GM19025 (cell line): ENCODE measurements around the gene APOL2.
"Not testable (repeated sequence)": the region's sequence is repeated elsewhere in the genome, so short reads cannot be mapped to it uniquely, and the experiment has no call there.

ENCODE experiments used
- ATAC-seq: cut with Tn5 transposase; IDR thresholded peaks from one replicate; pipeline ENCODE4 v1.9.1; 2021; ENCODE audit warnings: mild to moderate bottlenecking, low read depth, moderate library complexity; ENCODE audit not compliant: unreplicated experiment

The APOL2 gene

GRCh38 chr22:36225333-36225922 lies 13.9 kb downstream of the APOL2 start:
- no peak for ATAC-seq

GRCh38 chr22:36224245-36224644 lies 15.1 kb downstream of the APOL2 start:
- ATAC-seq, result no peak

GRCh38 chr22:36223504-36223903 lies 15.8 kb downstream of the APOL2 start:
- ATAC-seq, result no peak

- ATAC-seq, result no peak
These were observed 16.4 kb downstream of the APOL2 start for GRCh38 chr22:36222887-36223450.

GRCh38 chr22:36221799-36222751 lies 17.3 kb downstream of the APOL2 start:
- no peak for ATAC-seq

GRCh38 chr22:36220451-36220921 lies 18.8 kb downstream of the APOL2 start:
- ATAC-seq, result no peak

GRCh38 chr22:36218648-36219193 lies 20.6 kb downstream of the APOL2 start:
- ATAC-seq, result no peak

GRCh38 chr22:36215981-36216380 lies 23.3 kb downstream of the APOL2 start:
- no peak for ATAC-seq

GRCh38 chr22:36213586-36213985 lies 25.7 kb downstream of the APOL2 start:
- ATAC-seq, result no peak

- ATAC-seq, result no peak
These were observed 26.4 kb downstream of the APOL2 start for GRCh38 chr22:36212901-36213300.

GRCh38 chr22:36211237-36211861 lies 28.0 kb downstream of the APOL2 start:
- ATAC-seq, result no peak

GRCh38 chr22:36210224-36210623 lies 29.1 kb downstream of the APOL2 start:
- no peak for ATAC-seq

GRCh38 chr22:36209488-36209908 lies 29.8 kb downstream of the APOL2 start:
- ATAC-seq, result not testable (repeated sequence)

GRCh38 chr22:36208914-36209313 lies 30.4 kb downstream of the APOL2 start:
- no peak for ATAC-seq

- no peak for ATAC-seq
These were observed 31.1 kb downstream of the APOL2 start for GRCh38 chr22:36208162-36208765.

- no peak for ATAC-seq
These were observed 33.1 kb downstream of the APOL2 start for GRCh38 chr22:36206255-36206654.

- not testable (repeated sequence) for ATAC-seq
These were observed 33.8 kb downstream of the APOL2 start for GRCh38 chr22:36205573-36205972.

- ATAC-seq, result no peak
These were observed 34.7 kb downstream of the APOL2 start for GRCh38 chr22:36204632-36205015.

- no peak for ATAC-seq
These were observed 35.2 kb downstream of the APOL2 start for GRCh38 chr22:36204001-36204631.

GRCh38 chr22:36203441-36203840 lies 35.9 kb downstream of the APOL2 start:
- not testable (repeated sequence) for ATAC-seq
